Esophagus muscularis mucosa (tissue), 3 donors: Measurements from ENCODE around the gene HOXD10.

Source experiments
- CTCF ChIP-seq, 3 experiments: fragments of 200-600 bp in 2 of 3; fragments of 450-650 bp in 1 of 3; sonication (generic) in 2 of 3; IDR thresholded peaks; one replicate each; pipeline ENCODE4 v1.5.1; 2017 to 2019; ENCODE audit warnings: antibody characterized with exemption in 3 of 3, mild to moderate bottlenecking in 2 of 3, moderate library complexity in 1 of 3
- POLR2A ChIP-seq: fragments of 450-650 bp; IDR thresholded peaks from one replicate; pipeline ENCODE4 v1.6.1; 2017; ENCODE audit warnings: antibody characterized with exemption, moderate library complexity, mild to moderate bottlenecking, low read depth

GRCh38 chr2:176138923-176139660 lies 22.5 kb downstream of the HOXD10 start:
- no peak for TF ChIP-seq CTCF (IDR thresholded peaks at IDR 0.05)
- TF ChIP-seq POLR2A = no peak
